T-cell (primary cell): ENCODE data around the gene SNAPC2. TPM values are rescaled to one million over a fixed set of nuclear protein-coding genes. Genes with fewer than 3 reads are reported as not detected.

Experiments
- ATAC-seq, 4 experiments: fragments of 200-7000 bp in 3 of 4; fragments of 150-1000 bp in 1 of 4; cut with Tn5 transposase; replicated peaks in 1 of 4; 1 replicate in 3 of 4; 2 replicates in 1 of 4; pipeline ENCODE4 v1.10.0; 2021; ENCODE audit warnings: moderate library complexity in 3 of 4, mild to moderate bottlenecking in 2 of 4, moderate number of reproducible peaks in 1 of 4
- CTCF ChIA-PET, 2 donors: fragments of 300-600 bp; sonication (Branson Sonifier 250); formaldehyde crosslinking; loops; one replicate each; lab custom pipeline; 2022; ENCODE audit warnings: antibody characterized with exemption in 2 of 2; lab: Charles Lee
- POLR2A ChIA-PET, 2 donors: fragments of 300-600 bp; sonication (Branson Sonifier 250); formaldehyde crosslinking; loops; one replicate each; lab custom pipeline; 2022; ENCODE audit warnings: antibody characterized with exemption in 2 of 2; lab: Charles Lee
- DNase-seq, 35 experiments: peaks; one replicate each; pipeline versions ENCODE4 v3.0.0 to v3.0.0-alpha.2; 2013 to 2023
- H3K27ac ChIP-seq: one replicate; pipeline ENCODE4 v1.5.1; 2013; ENCODE audit warnings: low read length
- H3K27me3 ChIP-seq, 2 experiments: replicated peaks in 1 of 2; 1 replicate in 1 of 2; 2 replicates in 1 of 2; pipeline versions ENCODE4 v1.6.1 to v1.7.0; 2013; ENCODE audit warnings: low read length in 1 of 2, mixed read lengths in 1 of 2; ENCODE audit not compliant: control insufficient read depth in 2 of 2, insufficient read depth in 2 of 2; ENCODE audit errors: extremely low read depth in 1 of 2
- H3K36me3 ChIP-seq, 2 donors: 1 replicate in 1 of 2; 2 replicates in 1 of 2; pipeline versions ENCODE4 v1.6.1 to v1.7.0; 2013; ENCODE audit warnings: low read length in 1 of 2; ENCODE audit not compliant: control insufficient read depth in 2 of 2, insufficient read depth in 1 of 2; ENCODE audit errors: extremely low read depth in 1 of 2
- H3K4me1 ChIP-seq, 2 experiments: 1 replicate in 1 of 2; 2 replicates in 1 of 2; pipeline versions ENCODE4 v1.6.1 to v1.7.0; 2013; ENCODE audit warnings: low read length in 2 of 2, mixed read lengths in 1 of 2; ENCODE audit not compliant: insufficient read depth in 2 of 2, control insufficient read depth in 1 of 2; ENCODE audit errors: extremely low read depth in 1 of 2
- H3K4me3 ChIP-seq, 2 donors: 1 replicate in 1 of 2; 2 replicates in 1 of 2; pipeline versions ENCODE4 v1.5.1 to v1.7.0; 2013; ENCODE audit warnings: mild to moderate bottlenecking in 2 of 2, low read length in 1 of 2, moderate library complexity in 1 of 2; ENCODE audit not compliant: control insufficient read depth in 1 of 2; ENCODE audit errors: extremely low read depth in 1 of 2
- H3K9me3 ChIP-seq: 2 replicates; pipeline ENCODE4 v1.7.0; 2013
- H3K27ac Mint-ChIP-seq, 2 donors: one replicate each; pipeline ENCODE4 v1.8.0; 2020 to 2021; ENCODE audit warnings: mild to moderate bottlenecking in 2 of 2, mixed read lengths in 2 of 2
- H3K27me3 Mint-ChIP-seq, 2 donors: one replicate each; pipeline ENCODE4 v1.8.0; 2021 to 2022; ENCODE audit warnings: mixed read lengths in 2 of 2
- H3K36me3 Mint-ChIP-seq: one replicate; pipeline ENCODE4 v1.8.0; 2021; ENCODE audit warnings: mixed read lengths
- H3K4me1 Mint-ChIP-seq, 3 donors: one replicate each; pipeline ENCODE4 v1.8.0; 2020 to 2022; ENCODE audit warnings: mixed read lengths in 3 of 3, mild to moderate bottlenecking in 1 of 3
- H3K4me3 Mint-ChIP-seq, 3 donors: one replicate each; pipeline ENCODE4 v1.8.0; 2020 to 2022; ENCODE audit warnings: mild to moderate bottlenecking in 3 of 3, mixed read lengths in 3 of 3, moderate library complexity in 3 of 3
- H3K9me3 Mint-ChIP-seq, 3 donors: one replicate each; pipeline ENCODE4 v1.8.0; 2020 to 2022; ENCODE audit warnings: mixed read lengths in 3 of 3
- WGBS: methylation state at CpG from one replicate; pipeline ENCODE4 v1.1.5; 2013; ENCODE audit warnings: missing lambda C conversion rate; ENCODE audit not compliant: insufficient coverage; 5-methylcytosine and 5-hydroxymethylcytosine counted together
- total RNA-seq, 35 experiments: library from RNA in 6 of 35; stranded (reverse) in 6 of 35; fragments of 120-200 nt in 1 of 35; gene quantifications; one replicate each; pipeline versions ENCODE4 v1.2.1 to v1.2.4 and lab custom pipeline; 2013 to 2026

The SNAPC2 gene
- total RNA-seq, 5 donors from 2014 or later (not counting 1 experiment from before 2014, with no cell fraction given): 9.0 to 22.9 (median 18.6) TPM

DNA sequence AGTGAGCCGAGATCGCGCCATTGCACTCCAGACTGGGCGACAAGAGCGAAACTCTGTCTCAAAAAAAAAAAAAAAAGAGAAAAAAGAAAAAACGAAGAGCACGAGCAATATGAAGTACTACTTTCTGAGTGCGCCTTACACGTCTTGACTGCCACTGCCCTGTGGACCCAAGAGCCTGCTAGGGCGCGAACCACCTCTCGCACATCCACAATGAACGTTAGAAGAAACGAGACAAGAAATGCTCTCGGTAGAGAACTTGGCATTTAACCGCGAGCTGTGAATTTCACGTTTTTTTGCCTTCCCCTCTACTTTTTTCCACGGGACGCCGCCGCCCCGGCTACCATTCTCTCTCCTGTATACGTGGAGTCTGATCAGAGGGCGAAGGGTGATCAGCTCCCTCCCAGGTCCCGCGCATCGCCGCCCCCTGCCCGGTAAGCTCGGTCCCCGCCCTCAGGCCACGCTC lies 22.9 kb downstream of the SNAPC2 start:
- Histone ChIP-seq H3K27ac (peak overlapping the region; percentile 97), H3K4me3 (peak overlapping the region; percentile 90 to 92), H3K27me3 (no peaks in the 10 kb centered on the region), H3K4me1 (peaks cover 7 to 32% of the 10 kb centered on the region in 2 experiments), H3K36me3 (peaks cover under 1 to 23% of the 10 kb centered on the region in 2 donors), H3K9me3 (no peaks in the 10 kb centered on the region)
- peaks cover 10% of the 10 kb centered on the region for H3K36me3 Mint-ChIP-seq
- peaks cover 32 to 46% (median 35%) of the 10 kb centered on the region in 3 donors for H3K4me1 Mint-ChIP-seq
- H3K9me3 Mint-ChIP-seq: no peaks in the 10 kb centered on the region
- H3K27ac Mint-ChIP-seq: peak overlapping the region; percentile 90 to 95
- ChIA-PET CTCF (interaction anchor here in 1 of 2 donors (0.8 to 3.9 kb wide), 10 partner anchors 14 to 844 kb away, joined by 3 to 33 read pairs (median 4); partner anchors contain the start of genes MAP2K7, NDUFA7, PET100 and RPS28), POLR2A (interaction anchor here in 1 of 2 donors (0.5 to 1.4 kb wide), 3 partner anchors 13 to 23 kb away, joined by 3 to 4 read pairs (median 3); partner anchors contain the start of gene SNAPC2)
- DNase-seq (peak in 1 of 35 experiments; percentile 29), ATAC-seq (peak in 3 of 4 experiments; percentile 2 to 8 (median 3))
- H3K27me3 Mint-ChIP-seq: no peaks in the 10 kb centered on the region
- 6% methylated on average over 21 of the region's 33 CpGs for WGBS
- H3K4me3 Mint-ChIP-seq: peak overlapping the region; percentile 87 to 90 (median 89)

DNA sequence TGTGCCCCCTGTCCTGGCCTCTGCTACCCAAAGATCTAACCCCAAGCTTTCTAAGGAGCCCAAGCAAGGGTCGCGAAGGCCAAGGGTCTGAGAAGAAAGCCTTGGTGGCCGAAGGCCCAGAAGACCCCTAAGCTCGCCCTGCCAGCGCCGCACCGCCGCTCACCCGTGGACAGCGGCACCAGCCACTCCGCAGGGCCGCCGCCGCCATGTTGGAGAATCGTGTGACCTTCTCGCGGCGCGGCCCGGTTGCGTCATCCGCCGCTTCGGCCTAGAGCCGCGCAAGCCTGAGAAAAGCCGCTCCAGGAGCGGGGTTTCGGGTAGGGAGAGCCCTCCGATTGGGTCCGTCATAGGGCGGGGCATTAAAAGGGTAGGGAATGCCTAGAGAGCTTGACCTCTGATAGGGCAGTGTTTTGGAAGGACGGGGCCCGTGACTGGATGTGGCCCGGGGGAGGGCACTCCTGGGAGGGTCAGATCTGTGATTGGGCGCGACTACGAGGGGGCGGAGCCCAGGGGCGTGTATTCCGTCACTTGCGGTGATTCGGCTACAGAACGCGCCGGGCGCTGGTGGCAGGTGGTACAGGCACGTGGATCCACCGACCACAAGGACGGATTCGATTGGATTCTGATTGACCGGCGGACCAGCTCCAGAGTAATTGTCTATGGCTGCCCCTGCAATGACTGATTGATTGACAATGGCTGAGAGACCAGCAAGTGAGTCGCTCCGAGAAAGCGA lies 23.5 kb downstream of the SNAPC2 start, which contains the start of gene TIMM44:
TSS of gene TIMM44 (minus strand) at position 223 of the 733 bp plus-strand sequence. CDS start at position 208, 15 bp downstream.
- no peaks in the 10 kb centered on the region for H3K9me3 ChIP-seq
- peak within 1 kb of the TSS; percentile 90 to 92 for H3K4me3 ChIP-seq
- ChIA-PET CTCF (interaction anchor here (0.5 to 3.9 kb wide), 12 partner anchors 14 to 845 kb away, joined by 3 to 33 read pairs (median 4); partner anchors contain the start of genes CERS4 (in 1 of the 2), MAP2K7 (in 1 of the 2), NDUFA7 (in 1 of the 2) and PET100 (in 1 of the 2)), POLR2A (interaction anchor here (0.5 to 1.4 kb wide), 4 partner anchors 22 to 1219 kb away, joined by 3 to 4 read pairs (median 3); partner anchors contain the start of gene SNAPC2 (in 1 of the 2))
- WGBS: under 1% methylated on average over 56 of the region's 56 CpGs
- Mint-ChIP-seq H3K9me3 (no peaks in the 10 kb centered on the region), H3K36me3 (peaks cover 10% of the 10 kb centered on the region), H3K4me1 (peaks cover 32 to 46% (median 35%) of the 10 kb centered on the region in 3 donors), H3K27ac (peak within 1 kb of the TSS; percentile 90 to 95), H3K4me3 (peak within 1 kb of the TSS; percentile 87 to 90 (median 89)), H3K27me3 (no peaks in the 10 kb centered on the region)
- peaks cover 0 to 18% of the 10 kb centered on the region in 2 donors for H3K36me3 ChIP-seq
- H3K27ac ChIP-seq: peak within 1 kb of the TSS; percentile 97
- H3K27me3 ChIP-seq: no peaks in the 10 kb centered on the region
- ATAC-seq (peak; percentile 95 to 98 (median 98)), DNase-seq (peak; percentile 92 to 99 (median 98))
- peaks cover 7 to 32% of the 10 kb centered on the region in 2 experiments for H3K4me1 ChIP-seq

DNA sequence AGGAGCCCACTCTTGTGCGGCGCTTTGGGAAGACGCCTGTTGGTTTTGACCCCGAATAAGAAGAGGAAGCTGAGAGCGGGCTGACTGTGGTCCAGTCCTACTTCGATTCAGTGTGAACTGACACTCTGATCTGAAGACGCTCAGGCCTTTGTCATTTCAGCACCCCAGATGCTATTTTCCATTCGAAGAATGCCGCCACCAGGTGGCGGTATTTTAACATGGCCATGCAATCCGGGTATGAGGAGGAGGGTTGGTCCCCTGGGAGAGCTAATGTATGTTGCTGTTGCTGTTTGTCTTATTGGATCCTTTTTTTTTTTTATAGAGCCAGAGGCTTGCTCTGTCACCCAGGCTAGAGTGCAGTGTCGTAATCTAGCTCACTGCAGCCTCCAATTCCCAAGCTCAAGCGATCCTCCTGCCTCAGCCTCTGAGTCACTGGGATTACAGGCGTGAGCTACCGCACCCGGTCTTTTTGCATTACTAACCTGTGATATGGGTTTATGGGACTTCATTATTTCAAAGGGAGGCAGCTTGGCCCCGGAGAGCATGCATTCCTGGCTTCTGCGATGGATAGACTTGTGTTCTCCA lies 24.1 kb downstream of the SNAPC2 start:
- ATAC-seq (peak; percentile 41 to 55 (median 52)), DNase-seq (peak; percentile 66 to 91 (median 80))
- no peaks in the 10 kb centered on the region for H3K9me3 Mint-ChIP-seq
- Histone ChIP-seq H3K27ac (peak overlapping the region; percentile 71), H3K4me3 (peak overlapping the region; percentile 90 to 92), H3K36me3 (peaks cover 0 to 16% of the 10 kb centered on the region in 2 donors), H3K27me3 (no peaks in the 10 kb centered on the region), H3K4me1 (peaks cover 7 to 32% of the 10 kb centered on the region in 2 experiments), H3K9me3 (no peaks in the 10 kb centered on the region)
- ChIA-PET POLR2A (interaction anchor here (0.5 to 1.4 kb wide), 5 partner anchors 23 to 1220 kb away, joined by 3 to 4 read pairs (median 3); partner anchors contain the start of gene SNAPC2 (in 1 of the 2)), CTCF (interaction anchor here (0.6 to 3.9 kb wide), 15 partner anchors 15 to 845 kb away, joined by 3 to 33 read pairs (median 4); partner anchors contain the start of genes CERS4 (in 1 of the 2), ELAVL1 (in 1 of the 2), MAP2K7 (in 1 of the 2) and NDUFA7 (in 1 of the 2))
- no peaks in the 10 kb centered on the region for H3K27me3 Mint-ChIP-seq
- WGBS: 0% methylated on average over 8 of the region's 18 CpGs
- peaks cover 28 to 42% (median 31%) of the 10 kb centered on the region in 3 donors for H3K4me1 Mint-ChIP-seq
- H3K27ac Mint-ChIP-seq: peak overlapping the region; percentile 90 to 95
- peaks cover 6% of the 10 kb centered on the region for H3K36me3 Mint-ChIP-seq
- peak overlapping the region; percentile 87 to 90 (median 89) for H3K4me3 Mint-ChIP-seq

DNA sequence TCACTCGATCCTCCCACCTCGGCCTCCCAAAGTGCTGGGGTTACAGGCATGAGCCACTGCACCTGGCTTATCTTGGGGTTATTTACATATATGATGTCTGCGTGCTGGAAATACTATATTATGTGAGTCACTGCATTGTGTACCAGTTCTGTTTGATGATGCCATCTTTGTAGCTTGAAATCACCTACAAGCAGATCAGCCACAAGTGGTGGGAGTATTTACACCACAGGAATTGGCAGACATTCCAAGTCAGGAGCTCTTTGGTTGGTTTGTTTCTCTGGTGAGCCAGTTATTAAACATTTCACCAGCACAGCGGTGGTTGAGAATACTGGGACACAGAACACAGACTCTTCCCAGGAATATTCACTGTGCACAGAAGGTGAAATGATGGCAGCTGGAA lies 27.8 kb downstream of the SNAPC2 start:
- Mint-ChIP-seq H3K4me1 (peaks cover 7 to 22% (median 11%) of the 10 kb centered on the region in 3 donors), H3K27ac (no peak overlapping the region), H3K9me3 (no peaks in the 10 kb centered on the region), H3K27me3 (no peaks in the 10 kb centered on the region), H3K4me3 (no peak overlapping the region), H3K36me3 (no peaks in the 10 kb centered on the region)
- Histone ChIP-seq H3K9me3 (no peaks in the 10 kb centered on the region), H3K4me3 (no peak overlapping the region), H3K27me3 (peaks cover 0 to 1% of the 10 kb centered on the region in 2 experiments), H3K27ac (no peak overlapping the region), H3K4me1 (peaks cover 1 to 11% of the 10 kb centered on the region in 2 experiments), H3K36me3 (no peaks in the 10 kb centered on the region)
- 80% methylated on average over 2 of the region's 4 CpGs for WGBS
- ATAC-seq (no peak), DNase-seq (no peak)
- POLR2A ChIA-PET: no interaction called here
- CTCF ChIA-PET: no interaction called here

DNA sequence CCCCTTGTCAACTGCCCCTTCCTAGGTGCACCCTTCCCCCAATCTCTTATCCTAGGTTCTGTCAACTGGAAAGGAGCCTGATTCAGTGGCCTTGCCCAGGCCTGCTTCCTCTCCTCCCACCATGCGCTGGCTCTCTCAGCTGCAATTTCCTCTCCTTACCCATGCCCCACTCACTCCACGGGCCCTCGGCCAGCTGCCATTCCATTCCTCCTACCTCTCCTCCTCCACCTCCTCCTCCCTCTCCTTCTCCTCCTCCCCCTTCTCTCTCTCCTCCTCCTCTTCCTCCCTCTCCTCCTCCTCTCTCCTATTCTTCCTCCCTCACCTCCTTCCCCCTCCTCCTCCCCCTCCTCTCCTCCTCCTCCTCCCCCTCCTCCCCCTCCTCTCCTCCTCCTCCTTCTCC lies 32.9 kb downstream of the SNAPC2 start:
- DNase-seq (no peak), ATAC-seq (no peak)
- 59% methylated on average over 3 of the region's 3 CpGs for WGBS
- Mint-ChIP-seq H3K36me3 (no peaks in the 10 kb centered on the region), H3K4me1 (no peaks in the 10 kb centered on the region), H3K4me3 (no peak overlapping the region), H3K27me3 (no peaks in the 10 kb centered on the region), H3K9me3 (no peaks in the 10 kb centered on the region), H3K27ac (no peak overlapping the region)
- Histone ChIP-seq H3K27ac (no peak overlapping the region), H3K36me3 (peaks cover 0 to 4% of the 10 kb centered on the region in 2 donors), H3K27me3 (peaks cover 0 to 3% of the 10 kb centered on the region in 2 experiments), H3K4me3 (no peak overlapping the region), H3K9me3 (no peaks in the 10 kb centered on the region), H3K4me1 (no peaks in the 10 kb centered on the region)
- ChIA-PET POLR2A (no interaction called here), CTCF (no interaction called here)
